Panc1 (cell line): Measurements from ENCODE around the gene SYT13. TPM values are rescaled to one million over a fixed set of nuclear protein-coding genes. Genes with fewer than 3 reads are reported as not detected.

Experiments used
- ATAC-seq: fragments of 200-7000 bp; cut with Tn5 transposase; 2 replicates; pipeline ENCODE4 v1.9.1; 2020; ENCODE audit warnings: mild to moderate bottlenecking, moderate library complexity
- BruUV-seq: library from RNA; stranded (reverse); fragments of 400-500 nt; replicated peaks from 2 replicates; lab custom pipeline; 2021; lab: Mats Ljungman, UMichigan
- CTCF ChIA-PET: fragments of 300-600 bp; sonication (Branson Sonifier 250); formaldehyde crosslinking; loops from one replicate; lab custom pipeline; 2022; ENCODE audit warnings: antibody characterized with exemption; lab: Charles Lee
- POLR2A ChIA-PET: fragments of 300-600 bp; sonication (Branson Sonifier 250); formaldehyde crosslinking; loops from one replicate; lab custom pipeline; 2022; ENCODE audit warnings: antibody characterized with exemption; lab: Charles Lee
- DNase-seq: peaks from one replicate; pipeline ENCODE4 v3.0.0-alpha.2; 2010; ENCODE audit warnings: low read depth, low spot score
- H3K27ac ChIP-seq: 2 replicates; pipeline ENCODE4 v1.5.1; 2011; ENCODE audit warnings: mild to moderate bottlenecking, low read length, inconsistent platforms
- H3K27me3 ChIP-seq: fragments of 200-500 bp; sonication (Bioruptor generic); 2 replicates; pipeline ENCODE4 v1.6.0; 2014; ENCODE audit warnings: low read length, inconsistent platforms; ENCODE audit not compliant: control insufficient read depth, insufficient read depth
- H3K36me3 ChIP-seq: fragments of 200-500 bp; sonication (Bioruptor generic); 2 replicates; pipeline ENCODE4 v1.5.1; 2014; ENCODE audit warnings: inconsistent platforms, mild to moderate bottlenecking, low read length, moderate library complexity; ENCODE audit not compliant: control insufficient read depth, insufficient read depth
- H3K4me1 ChIP-seq: 2 replicates; pipeline ENCODE4 v1.5.1; 2011; ENCODE audit warnings: inconsistent platforms, mild to moderate bottlenecking, low read length, moderate library complexity; ENCODE audit not compliant: control insufficient read depth, insufficient read depth
- H3K4me3 ChIP-seq, 2 experiments: 2 replicates each; pipeline ENCODE4 v1.5.1; 2011 to 2012; ENCODE audit warnings: low read depth in 2 of 2, low read length in 2 of 2, mild to moderate bottlenecking in 2 of 2, inconsistent platforms in 1 of 2, moderate library complexity in 1 of 2
- H3K9me3 ChIP-seq: fragments of 200-500 bp; sonication (Bioruptor generic); 2 replicates; pipeline ENCODE4 v1.5.1; 2014; ENCODE audit warnings: low read depth, mild to moderate bottlenecking, inconsistent platforms, low read length, moderate library complexity; ENCODE audit not compliant: control insufficient read depth, insufficient read depth
- POLR2AphosphoS5 ChIP-seq: IDR thresholded peaks from 2 replicates; pipeline ENCODE4 v1.6.1; 2012; ENCODE audit warnings: mild to moderate bottlenecking, low read depth, low read length, moderate library complexity
- SIN3A ChIP-seq: IDR thresholded peaks from 2 replicates; pipeline ENCODE4 v1.6.1; 2012; ENCODE audit warnings: low read depth, mild to moderate bottlenecking, low read length, moderate library complexity, borderline replicate concordance; ENCODE audit not compliant: insufficient read depth
- TCF7L2 ChIP-seq: IDR thresholded peaks from 2 replicates; pipeline ENCODE4 v1.6.1; 2011; ENCODE audit warnings: mild to moderate bottlenecking, low read depth, low read length, inconsistent platforms
- in situ Hi-C: cut with HindIII; loops from 2 replicates; pipeline ENCODE4 v1.10.0; 2016; ENCODE audit warnings: low sequenced_read_pairs, low pct_unique_long_range_greater_than_20kb
- intact Hi-C: fragments of 100-400 bp; cut with micrococcal nuclease; formaldehyde crosslinking; loops from one replicate; pipeline ENCODE4 v1.10.0; 2022; ENCODE audit not compliant: unreplicated experiment
- total RNA-seq: library from RNA; stranded (reverse); gene quantifications from one replicate; pipeline ENCODE4 v1.2.1, GENCODE V29; 2021; ENCODE audit not compliant: unreplicated experiment
- TF ChIP-seq, protein P1 (sequence below): fragments of 450-650 bp; IDR thresholded peaks from 2 replicates; pipeline ENCODE4 v1.5.1; 2017; ENCODE audit warnings: mild to moderate bottlenecking
- TF ChIP-seq, protein P2 (sequence below), 2 experiments: IDR thresholded peaks; 2 replicates each; pipeline ENCODE4 v1.6.1; 2011 to 2012; ENCODE audit warnings: low read depth in 2 of 2, control low read depth in 1 of 2, low read length in 1 of 2, mild to moderate bottlenecking in 1 of 2, moderate library complexity in 1 of 2; ENCODE audit not compliant: insufficient read depth in 1 of 2

Gene SYT13
- total RNA-seq, 1 experiment from 2014 or later = 0.13 TPM

DNA sequence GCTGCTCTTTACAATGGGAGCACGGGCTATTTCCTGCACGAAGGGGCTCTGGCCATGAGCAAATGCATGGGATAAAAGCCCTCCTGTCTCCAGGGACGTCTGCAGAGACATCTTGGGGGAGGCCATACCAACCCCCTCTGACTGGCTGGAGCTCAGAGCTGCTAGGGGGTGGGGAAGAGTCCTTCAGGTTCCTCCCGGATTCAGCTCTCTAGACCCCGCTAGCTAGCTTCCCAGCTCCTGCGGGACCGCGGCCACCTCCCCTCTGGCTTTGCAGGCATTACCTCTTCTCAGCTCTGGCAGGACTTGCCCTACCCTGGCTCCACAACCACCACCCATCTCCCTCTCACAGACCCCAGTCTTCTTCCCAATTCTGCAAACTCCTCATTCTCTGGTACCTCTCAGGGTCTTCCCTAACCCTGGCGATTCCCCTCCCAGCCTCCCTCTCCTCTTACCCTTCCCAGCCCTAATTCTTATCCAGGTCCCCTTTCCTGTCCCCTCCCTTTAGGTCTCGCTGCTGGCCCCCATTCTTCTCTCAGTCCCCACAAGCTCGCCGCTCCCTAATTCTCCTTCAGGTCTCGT is 802 bp downstream of the SYT13 start:
- BruUV-seq = no TSS peak
- CTCF ChIA-PET = no interaction called here
- Histone ChIP-seq H3K4me1 (no peaks in the 10 kb centered on the region), H3K27ac (no peak overlapping the region), H3K36me3 (peaks cover 2% of the 10 kb centered on the region; the same call in 1 of the 2 replicates), H3K9me3 (no peaks in the 10 kb centered on the region), H3K4me3 (no peak overlapping the region), H3K27me3 (peaks cover 39% of the 10 kb centered on the region)
- intact Hi-C loops = no loop called here
- in situ Hi-C loops = no loop called here
- DNase-seq = no peak
- TF ChIP-seq, protein P1, sequence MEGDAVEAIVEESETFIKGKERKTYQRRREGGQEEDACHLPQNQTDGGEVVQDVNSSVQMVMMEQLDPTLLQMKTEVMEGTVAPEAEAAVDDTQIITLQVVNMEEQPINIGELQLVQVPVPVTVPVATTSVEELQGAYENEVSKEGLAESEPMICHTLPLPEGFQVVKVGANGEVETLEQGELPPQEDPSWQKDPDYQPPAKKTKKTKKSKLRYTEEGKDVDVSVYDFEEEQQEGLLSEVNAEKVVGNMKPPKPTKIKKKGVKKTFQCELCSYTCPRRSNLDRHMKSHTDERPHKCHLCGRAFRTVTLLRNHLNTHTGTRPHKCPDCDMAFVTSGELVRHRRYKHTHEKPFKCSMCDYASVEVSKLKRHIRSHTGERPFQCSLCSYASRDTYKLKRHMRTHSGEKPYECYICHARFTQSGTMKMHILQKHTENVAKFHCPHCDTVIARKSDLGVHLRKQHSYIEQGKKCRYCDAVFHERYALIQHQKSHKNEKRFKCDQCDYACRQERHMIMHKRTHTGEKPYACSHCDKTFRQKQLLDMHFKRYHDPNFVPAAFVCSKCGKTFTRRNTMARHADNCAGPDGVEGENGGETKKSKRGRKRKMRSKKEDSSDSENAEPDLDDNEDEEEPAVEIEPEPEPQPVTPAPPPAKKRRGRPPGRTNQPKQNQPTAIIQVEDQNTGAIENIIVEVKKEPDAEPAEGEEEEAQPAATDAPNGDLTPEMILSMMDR = no peak
- TF ChIP-seq SIN3A (no peak), POLR2AphosphoS5 (no peak), TCF7L2 (no peak)
- TF ChIP-seq, protein P2, sequence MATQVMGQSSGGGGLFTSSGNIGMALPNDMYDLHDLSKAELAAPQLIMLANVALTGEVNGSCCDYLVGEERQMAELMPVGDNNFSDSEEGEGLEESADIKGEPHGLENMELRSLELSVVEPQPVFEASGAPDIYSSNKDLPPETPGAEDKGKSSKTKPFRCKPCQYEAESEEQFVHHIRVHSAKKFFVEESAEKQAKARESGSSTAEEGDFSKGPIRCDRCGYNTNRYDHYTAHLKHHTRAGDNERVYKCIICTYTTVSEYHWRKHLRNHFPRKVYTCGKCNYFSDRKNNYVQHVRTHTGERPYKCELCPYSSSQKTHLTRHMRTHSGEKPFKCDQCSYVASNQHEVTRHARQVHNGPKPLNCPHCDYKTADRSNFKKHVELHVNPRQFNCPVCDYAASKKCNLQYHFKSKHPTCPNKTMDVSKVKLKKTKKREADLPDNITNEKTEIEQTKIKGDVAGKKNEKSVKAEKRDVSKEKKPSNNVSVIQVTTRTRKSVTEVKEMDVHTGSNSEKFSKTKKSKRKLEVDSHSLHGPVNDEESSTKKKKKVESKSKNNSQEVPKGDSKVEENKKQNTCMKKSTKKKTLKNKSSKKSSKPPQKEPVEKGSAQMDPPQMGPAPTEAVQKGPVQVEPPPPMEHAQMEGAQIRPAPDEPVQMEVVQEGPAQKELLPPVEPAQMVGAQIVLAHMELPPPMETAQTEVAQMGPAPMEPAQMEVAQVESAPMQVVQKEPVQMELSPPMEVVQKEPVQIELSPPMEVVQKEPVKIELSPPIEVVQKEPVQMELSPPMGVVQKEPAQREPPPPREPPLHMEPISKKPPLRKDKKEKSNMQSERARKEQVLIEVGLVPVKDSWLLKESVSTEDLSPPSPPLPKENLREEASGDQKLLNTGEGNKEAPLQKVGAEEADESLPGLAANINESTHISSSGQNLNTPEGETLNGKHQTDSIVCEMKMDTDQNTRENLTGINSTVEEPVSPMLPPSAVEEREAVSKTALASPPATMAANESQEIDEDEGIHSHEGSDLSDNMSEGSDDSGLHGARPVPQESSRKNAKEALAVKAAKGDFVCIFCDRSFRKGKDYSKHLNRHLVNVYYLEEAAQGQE (IDR thresholded peaks at IDR 0.05; ENCODE audit: insufficient read depth in 1 of 2, low read depth in 2 of 2, low read length in 1 of 2) = no peak
- POLR2A ChIA-PET = no interaction called here
- no peak for ATAC-seq

DNA sequence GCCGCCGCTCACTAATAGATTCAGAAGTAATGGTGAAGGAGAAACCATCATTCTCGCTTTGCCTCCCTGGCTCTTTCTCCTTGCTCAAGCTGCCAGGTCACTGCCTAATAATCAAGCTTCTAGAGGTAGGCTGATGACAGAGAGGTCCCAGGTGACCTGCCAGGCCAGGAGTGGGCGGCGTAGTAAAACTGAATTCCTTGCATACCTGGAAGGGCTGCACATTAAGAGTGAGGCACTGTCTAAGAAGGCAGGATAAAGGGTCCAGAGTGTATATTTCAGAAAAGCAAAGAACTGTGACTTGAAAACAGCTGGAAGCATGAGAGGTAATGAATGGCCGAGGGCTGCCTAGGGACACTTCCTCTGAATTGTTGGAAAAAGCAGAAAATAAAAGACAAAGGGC is 4.1 kb downstream of the SYT13 start:
- Histone ChIP-seq H3K9me3 (no peaks in the 10 kb centered on the region), H3K36me3 (peaks cover 2% of the 10 kb centered on the region; the same call in 1 of the 2 replicates), H3K4me3 (no peak overlapping the region), H3K4me1 (no peaks in the 10 kb centered on the region), H3K27me3 (peaks cover 23% of the 10 kb centered on the region), H3K27ac (no peak overlapping the region)
- no peak for DNase-seq
- in situ Hi-C loops (no loop called here), intact Hi-C loops (no loop called here)
- BruUV-seq = no TSS peak
- ATAC-seq = no peak
- CTCF ChIA-PET = no interaction called here
- TF ChIP-seq TCF7L2 (no peak), SIN3A (no peak), POLR2AphosphoS5 (no peak)
- TF ChIP-seq, protein P2 (IDR thresholded peaks at IDR 0.05; ENCODE audit: insufficient read depth in 1 of 2, low read depth in 2 of 2, low read length in 1 of 2) = no peak
- TF ChIP-seq, protein P1 = no peak
- POLR2A ChIA-PET = no interaction called here
